Fibroblast of villous mesenchyme (primary cell): ENCODE measurements around the gene QRFP. TPM values are rescaled to one million over a fixed set of nuclear protein-coding genes. Genes with fewer than 3 reads are reported as not detected.
A peak's percentile ranks its signal among the peaks of the same experiment; 100 is the strongest.

ENCODE experiments used
- DNase-seq: peaks from one replicate; pipeline ENCODE4 v3.0.0-alpha.2; 2010; ENCODE audit warnings: low read depth
- H3K4me3 ChIP-seq: 2 replicates; pipeline ENCODE4 v1.5.1; 2011; ENCODE audit warnings: low read depth, mild to moderate bottlenecking, low read length
- total RNA-seq: library from RNA; depleted of rRNA; stranded (reverse); fragments of >200 nt; gene quantifications from 2 replicates; pipeline ENCODE4 v1.2.3, GENCODE V29; 2012
- TF ChIP-seq, protein P1 (sequence below): IDR thresholded peaks from 2 replicates; pipeline ENCODE4 v1.5.1; 2012; ENCODE audit warnings: low read depth, mild to moderate bottlenecking, low read length; ENCODE audit not compliant: insufficient read depth

Gene QRFP
- total RNA-seq, 1 donor, result not detected

DNA sequence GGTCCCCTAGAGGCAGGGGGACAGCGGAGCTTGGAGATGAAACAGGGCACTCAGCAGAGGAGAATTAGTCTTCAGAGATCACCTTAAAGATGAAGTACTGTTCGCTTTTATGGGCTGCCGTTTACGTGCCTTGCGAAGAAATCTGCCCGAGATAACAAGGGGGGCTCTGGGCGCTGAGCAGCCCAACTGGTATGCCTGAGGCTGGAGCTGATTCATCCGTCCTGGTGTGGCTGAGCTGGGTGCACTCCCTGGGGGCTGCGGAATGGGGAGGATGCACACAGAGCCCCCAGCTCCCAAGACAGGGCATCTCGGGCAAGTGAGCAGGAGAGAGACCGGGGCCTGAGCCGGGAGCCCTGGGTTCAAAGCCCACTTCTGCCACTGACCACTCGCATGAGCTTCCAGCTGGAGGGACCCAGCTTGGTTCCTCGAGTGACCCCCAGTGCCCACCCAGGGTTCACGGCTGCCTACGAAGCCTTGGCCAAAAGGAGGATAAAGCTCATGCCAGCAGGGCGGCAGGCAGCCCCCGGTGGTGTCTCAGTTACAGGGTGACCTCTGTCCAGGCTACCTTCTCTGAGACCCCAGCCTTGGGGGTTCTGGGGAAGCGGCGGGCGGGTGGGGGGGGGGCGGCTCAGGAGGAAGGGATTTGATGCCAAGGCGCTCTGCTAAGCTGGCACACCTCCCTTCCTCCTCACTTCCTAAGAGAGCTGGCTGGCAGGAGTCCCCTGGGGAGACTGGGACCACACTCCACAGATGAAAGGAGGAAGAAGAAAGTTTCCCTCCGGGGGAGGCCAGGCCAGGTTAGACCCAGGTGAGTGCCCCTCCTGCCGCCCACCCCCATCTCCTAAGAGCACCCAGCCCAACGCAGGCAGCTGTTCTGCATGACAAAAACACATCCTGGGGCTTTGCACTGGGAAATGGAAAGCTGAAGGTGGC is 36.8 kb upstream of the QRFP start:
- peak; percentile 75 for DNase-seq
- H3K4me3 ChIP-seq, result peak overlapping the region; percentile 14
- TF ChIP-seq, protein P1, sequence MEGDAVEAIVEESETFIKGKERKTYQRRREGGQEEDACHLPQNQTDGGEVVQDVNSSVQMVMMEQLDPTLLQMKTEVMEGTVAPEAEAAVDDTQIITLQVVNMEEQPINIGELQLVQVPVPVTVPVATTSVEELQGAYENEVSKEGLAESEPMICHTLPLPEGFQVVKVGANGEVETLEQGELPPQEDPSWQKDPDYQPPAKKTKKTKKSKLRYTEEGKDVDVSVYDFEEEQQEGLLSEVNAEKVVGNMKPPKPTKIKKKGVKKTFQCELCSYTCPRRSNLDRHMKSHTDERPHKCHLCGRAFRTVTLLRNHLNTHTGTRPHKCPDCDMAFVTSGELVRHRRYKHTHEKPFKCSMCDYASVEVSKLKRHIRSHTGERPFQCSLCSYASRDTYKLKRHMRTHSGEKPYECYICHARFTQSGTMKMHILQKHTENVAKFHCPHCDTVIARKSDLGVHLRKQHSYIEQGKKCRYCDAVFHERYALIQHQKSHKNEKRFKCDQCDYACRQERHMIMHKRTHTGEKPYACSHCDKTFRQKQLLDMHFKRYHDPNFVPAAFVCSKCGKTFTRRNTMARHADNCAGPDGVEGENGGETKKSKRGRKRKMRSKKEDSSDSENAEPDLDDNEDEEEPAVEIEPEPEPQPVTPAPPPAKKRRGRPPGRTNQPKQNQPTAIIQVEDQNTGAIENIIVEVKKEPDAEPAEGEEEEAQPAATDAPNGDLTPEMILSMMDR, result no peak

DNA sequence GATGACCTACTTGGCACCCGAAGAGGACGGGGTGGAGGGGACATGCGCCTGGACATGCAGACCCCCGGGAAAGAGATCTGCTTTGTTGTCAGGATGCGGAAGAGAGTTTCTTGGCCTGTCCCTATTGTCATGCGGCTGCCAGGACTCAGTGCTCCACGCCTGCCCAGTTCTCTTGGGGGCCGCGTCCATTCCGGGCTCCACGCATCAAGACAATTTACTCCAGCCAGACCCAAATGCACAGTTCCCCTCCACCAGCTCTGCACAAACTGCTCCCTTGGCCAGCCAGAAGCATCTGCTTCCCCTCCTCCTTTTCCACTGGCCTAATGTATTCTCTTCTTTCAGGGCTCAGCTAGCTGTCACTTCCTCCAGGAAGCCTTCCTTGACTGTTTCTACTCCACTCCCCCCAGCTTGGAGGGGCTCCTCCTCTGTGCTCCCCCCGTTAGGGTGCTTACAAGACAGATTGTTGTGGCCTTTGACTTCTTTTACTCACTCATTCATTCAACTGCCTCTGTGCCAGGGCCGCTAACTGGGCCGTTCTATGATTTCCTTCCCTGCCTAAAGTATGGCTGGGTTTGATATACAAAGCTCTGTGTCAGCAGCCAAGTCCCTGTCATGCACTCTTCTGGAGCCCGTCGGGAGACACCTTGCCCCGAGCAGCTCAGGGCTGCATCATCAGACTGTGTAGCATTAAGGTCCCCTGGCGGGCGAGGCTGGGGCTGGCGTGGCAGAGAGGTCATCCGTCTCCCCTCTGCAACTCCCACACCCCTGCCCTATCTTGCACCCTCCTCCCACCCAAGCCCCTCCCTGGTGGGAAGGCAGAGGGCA is 35.9 kb upstream of the QRFP start:
- peak; percentile 59 for DNase-seq

DNA sequence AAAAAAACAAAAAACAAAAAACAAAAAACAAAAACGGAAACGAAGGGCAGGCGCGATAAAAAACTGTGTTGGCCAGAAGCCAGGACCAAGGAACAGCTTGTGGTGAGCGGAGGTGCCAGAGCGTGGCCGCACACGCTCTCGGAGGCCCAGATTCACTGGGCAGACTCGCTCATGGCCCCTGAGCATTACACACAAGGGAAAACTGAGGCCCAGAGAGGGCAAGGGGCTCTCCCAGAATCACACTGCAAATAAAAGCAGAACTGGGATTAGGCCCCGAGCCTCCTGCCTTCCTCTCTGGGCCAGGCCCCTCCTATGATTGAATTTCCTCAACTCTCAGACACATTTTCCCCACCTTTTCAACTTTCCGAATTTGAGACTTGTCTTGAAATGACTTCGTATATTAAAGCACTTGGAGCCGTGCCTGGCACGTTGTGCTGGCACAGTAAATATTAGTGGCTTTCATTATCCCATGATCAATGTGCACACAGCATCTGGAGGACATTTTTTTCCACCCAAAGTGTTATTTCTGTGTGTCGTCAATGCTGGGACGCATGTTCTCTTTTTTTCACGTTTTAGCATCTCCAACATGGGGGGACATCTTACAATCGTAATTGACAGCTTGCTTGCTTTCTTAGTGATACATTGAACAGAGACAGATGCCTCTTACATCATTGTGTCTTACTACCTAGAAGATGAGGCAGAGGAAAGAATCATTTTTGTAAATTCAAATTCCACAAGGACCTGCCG is 35.1 kb upstream of the QRFP start:
- no peak overlapping the region for H3K4me3 ChIP-seq
- TF ChIP-seq, protein P1, result no peak
- DNase-seq, result no peak

More for the DNA sequence above, 35.9 kb upstream of the QRFP start:
- TF ChIP-seq, protein P1, result peak; percentile 21
- H3K4me3 ChIP-seq, result peak overlapping the region; percentile 14

DNA sequence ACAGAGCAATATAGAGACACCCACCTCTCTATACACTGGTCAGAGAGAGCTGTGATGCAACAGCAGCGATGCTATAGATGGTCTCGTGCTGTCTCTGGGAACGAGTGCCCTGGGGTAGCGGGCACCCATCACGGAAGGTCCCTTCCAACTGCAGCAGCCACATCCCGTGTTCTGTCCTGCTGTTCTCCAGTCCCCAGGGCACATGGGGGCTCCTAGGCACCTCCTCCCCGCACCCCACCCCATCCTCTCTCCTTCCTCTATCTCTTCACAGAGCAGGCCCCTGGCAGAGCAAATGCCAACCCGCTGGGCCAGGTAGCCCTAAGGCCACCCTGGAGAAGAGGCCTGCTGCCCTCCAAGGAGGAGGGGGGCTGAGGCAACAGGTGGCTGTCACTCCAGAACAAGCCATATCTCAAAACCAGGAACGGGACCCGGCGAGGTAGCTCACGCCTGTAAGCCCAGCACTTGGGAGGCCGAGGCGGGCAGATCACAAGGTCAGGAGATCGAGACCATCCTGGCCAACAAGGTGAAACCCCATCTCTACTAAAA is 34.3 kb upstream of the QRFP start:
- no peak for DNase-seq
- TF ChIP-seq, protein P1, result no peak
- H3K4me3 ChIP-seq, result no peak overlapping the region

DNA sequence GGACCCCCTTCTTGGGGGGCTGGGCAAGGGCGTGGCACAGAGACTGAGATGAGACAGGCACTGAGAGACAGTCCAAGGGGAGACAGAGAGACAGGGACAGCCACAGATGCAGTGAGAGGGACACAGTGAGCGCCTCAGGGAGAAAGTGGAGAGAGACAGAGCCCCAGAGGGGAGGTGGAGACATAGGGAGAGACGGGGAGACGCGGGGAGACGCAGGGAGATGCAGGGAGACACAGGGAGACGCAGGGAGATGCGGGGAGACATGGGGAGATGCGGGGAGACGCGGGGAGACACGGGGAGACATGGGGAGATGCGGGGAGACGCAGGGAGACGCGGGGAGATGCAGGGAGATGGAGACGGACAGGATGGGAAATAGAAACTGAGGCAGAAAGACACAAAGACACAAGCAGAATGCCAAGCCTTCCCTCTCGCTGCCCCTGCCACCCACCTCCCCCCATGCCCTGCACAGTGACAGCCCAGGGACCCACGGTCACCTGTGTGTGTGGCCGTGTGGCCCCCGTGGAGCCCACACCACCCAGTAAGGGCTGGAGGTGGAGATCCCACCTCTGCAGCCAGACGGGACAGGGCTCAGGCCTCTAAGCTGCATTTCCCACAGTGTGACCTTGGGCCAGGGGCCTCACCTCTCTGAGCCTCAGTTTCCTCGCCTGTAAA is 33.7 kb upstream of the QRFP start:
- no peak overlapping the region for H3K4me3 ChIP-seq
- TF ChIP-seq, protein P1, result no peak
- no peak for DNase-seq
